ENCODE measurements around the gene CPNE1.

The CPNE1 gene

GRCh38 chr20:35598476-35598875 is 66.2 kb downstream of the CPNE1 start:
- FAIRE-seq, result no peak

- no peak for FAIRE-seq
Observed at GRCh38 chr20:35597186-35597585, 67.5 kb downstream of the CPNE1 start.

- FAIRE-seq, result no peak
Observed at GRCh38 chr20:35595901-35596300, 68.8 kb downstream of the CPNE1 start.

GRCh38 chr20:35595456-35595855 is 69.2 kb downstream of the CPNE1 start:
- no peak for FAIRE-seq

- FAIRE-seq, result no peak
Observed at GRCh38 chr20:35592339-35592974, 72.2 kb downstream of the CPNE1 start.

GRCh38 chr20:35588397-35588796 is 76.3 kb downstream of the CPNE1 start:
- no peak for FAIRE-seq

GRCh38 chr20:35587436-35587835 is 77.3 kb downstream of the CPNE1 start:
- no peak for FAIRE-seq

GRCh38 chr20:35586751-35587425 is 77.8 kb downstream of the CPNE1 start:
- no peak for FAIRE-seq

GRCh38 chr20:35583636-35584560 is 80.8 kb downstream of the CPNE1 start:
- no peak for FAIRE-seq

GRCh38 chr20:35582741-35583404 is 81.8 kb downstream of the CPNE1 start:
- no peak for FAIRE-seq

GRCh38 chr20:35582131-35582530 is 82.6 kb downstream of the CPNE1 start:
- no peak for FAIRE-seq

GRCh38 chr20:35579196-35579595 is 85.5 kb downstream of the CPNE1 start:
- no peak for FAIRE-seq

- no peak for FAIRE-seq
Observed at GRCh38 chr20:35578469-35578868, 86.2 kb downstream of the CPNE1 start.

GRCh38 chr20:35576816-35577215 is 87.9 kb downstream of the CPNE1 start:
- FAIRE-seq, result no peak

Data from endometrium (tissue), 2 donors.